C4-2B (cell line): ENCODE data around the gene C11orf98.

Experiments
- ZFX ChIP-seq: fragments of 450-650 bp; IDR thresholded peaks from 2 replicates; pipeline ENCODE4 v1.6.1; 2017
- TF ChIP-seq, protein P1 (sequence below): fragments of 450-650 bp; conservative IDR thresholded peaks from 2 replicates; pipeline ENCODE4 v1.5.1; 2017; ENCODE audit warnings: mild to moderate bottlenecking

GRCh38 chr11:62677714-62678113, 12.7 kb upstream of the C11orf98 start:
- TF ChIP-seq, protein P1, sequence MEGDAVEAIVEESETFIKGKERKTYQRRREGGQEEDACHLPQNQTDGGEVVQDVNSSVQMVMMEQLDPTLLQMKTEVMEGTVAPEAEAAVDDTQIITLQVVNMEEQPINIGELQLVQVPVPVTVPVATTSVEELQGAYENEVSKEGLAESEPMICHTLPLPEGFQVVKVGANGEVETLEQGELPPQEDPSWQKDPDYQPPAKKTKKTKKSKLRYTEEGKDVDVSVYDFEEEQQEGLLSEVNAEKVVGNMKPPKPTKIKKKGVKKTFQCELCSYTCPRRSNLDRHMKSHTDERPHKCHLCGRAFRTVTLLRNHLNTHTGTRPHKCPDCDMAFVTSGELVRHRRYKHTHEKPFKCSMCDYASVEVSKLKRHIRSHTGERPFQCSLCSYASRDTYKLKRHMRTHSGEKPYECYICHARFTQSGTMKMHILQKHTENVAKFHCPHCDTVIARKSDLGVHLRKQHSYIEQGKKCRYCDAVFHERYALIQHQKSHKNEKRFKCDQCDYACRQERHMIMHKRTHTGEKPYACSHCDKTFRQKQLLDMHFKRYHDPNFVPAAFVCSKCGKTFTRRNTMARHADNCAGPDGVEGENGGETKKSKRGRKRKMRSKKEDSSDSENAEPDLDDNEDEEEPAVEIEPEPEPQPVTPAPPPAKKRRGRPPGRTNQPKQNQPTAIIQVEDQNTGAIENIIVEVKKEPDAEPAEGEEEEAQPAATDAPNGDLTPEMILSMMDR: no peak
- no peak for TF ChIP-seq ZFX
